RCC 7860 (cell line): ENCODE results near the gene FPGS.

Experiments used
- DNase-seq: peaks from one replicate; pipeline ENCODE4 v3.0.0-alpha.2; 2015; ENCODE audit warnings: low spot score
- FAIRE-seq: peaks from 2 replicates; lab custom pipeline; 2012; peaks lifted over from hg19 to GRCh38; lab: Jason Lieb, UNC

Gene FPGS

DNA sequence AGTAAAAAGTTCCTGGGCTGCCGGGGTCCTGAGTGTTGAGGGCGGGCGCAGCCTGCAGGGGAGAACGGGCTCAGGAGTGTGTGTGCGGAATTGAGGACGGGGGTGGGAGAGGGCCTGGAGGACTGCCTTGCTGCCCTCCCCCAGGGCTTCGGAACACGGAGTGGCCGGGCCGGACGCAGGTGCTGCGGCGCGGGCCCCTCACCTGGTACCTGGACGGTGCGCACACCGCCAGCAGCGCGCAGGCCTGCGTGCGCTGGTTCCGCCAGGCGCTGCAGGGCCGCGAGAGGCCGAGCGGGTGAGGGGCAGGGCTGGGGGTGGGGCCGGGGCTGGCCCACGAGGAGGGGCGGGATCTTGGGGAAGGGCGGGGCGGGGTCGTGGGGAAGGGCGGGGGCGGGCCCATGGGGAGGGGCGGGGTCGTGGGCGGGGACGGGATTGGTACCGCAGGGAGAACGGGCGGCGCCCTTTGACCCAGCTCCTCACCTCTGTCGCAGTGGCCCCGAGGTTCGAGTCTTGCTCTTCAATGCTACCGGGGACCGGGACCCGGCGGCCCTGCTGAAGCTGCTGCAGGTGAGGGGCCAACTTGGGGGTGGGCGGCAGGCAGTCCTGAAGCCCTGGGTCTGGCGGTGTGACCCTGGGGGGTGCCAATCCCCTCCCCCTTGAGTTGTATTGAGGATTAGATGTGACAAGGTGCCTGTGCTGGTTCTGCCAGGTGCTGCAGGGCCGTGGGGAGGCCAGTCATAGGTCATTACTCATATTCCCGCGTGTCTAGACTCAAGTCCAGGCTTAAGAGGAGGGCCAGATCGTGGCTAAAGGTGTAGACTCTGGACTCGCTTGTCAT, 7.1 kb downstream of the FPGS start:
- FAIRE-seq = no peak
- DNase-seq = no peak

DNA sequence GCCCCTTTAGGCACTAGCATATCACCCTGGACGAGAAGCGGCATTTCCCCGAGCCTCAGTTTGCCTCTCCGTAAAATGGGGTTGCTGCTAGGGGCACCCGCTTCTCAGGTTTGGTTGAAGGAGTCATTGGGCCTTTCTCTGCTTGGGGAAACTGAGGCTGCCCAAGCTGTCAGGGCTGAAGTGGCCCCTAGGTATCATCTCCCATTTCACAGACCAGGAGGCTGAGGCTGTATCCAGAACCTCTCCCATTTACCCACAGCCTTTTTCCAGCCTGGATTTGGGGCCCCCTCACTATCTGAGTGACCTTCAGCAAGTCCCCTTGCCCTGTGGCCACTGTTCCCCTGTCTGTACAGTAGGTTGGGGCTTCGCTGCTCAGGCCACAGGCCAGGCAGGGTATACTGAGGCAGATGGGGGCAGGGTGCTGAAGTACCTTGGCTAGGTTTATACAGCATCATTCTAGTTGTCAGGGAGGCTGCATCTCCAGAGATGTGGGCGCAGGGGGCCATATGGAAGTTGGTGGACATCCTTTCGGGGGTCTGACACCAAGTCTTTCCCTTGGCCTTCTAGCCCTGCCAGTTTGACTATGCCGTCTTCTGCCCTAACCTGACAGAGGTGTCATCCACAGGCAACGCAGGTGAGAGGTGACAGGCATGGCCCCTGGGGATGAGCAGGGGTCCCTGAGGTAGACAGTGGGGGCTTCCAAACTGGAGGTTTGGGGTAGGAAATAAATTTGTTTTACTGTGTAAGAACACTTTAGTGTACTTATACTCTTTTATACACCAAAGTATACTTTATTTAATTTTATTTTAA, 7.9 kb downstream of the FPGS start:
- DNase-seq (no peak), FAIRE-seq (no peak)

DNA sequence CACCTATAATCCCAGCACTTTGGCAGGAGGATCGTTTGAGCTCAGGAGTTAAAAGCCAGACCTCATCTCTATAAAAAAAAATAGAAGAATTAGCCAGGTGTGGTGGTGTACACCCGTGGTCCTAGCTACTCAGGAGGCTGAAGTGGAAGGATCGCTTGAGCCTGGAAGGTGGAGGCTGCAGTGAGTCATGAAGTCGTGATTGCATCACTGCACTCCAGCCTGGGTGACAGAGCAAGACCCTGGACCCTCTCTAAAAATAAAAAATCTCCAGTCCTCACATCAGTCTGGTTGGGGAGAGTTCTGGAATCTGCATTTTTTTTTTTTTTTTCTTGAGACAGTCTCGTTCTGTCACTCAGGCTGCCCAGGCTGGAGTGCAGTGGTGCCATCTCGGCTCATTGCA, 9.3 kb downstream of the FPGS start:
- DNase-seq = no peak
- FAIRE-seq = no peak

DNA sequence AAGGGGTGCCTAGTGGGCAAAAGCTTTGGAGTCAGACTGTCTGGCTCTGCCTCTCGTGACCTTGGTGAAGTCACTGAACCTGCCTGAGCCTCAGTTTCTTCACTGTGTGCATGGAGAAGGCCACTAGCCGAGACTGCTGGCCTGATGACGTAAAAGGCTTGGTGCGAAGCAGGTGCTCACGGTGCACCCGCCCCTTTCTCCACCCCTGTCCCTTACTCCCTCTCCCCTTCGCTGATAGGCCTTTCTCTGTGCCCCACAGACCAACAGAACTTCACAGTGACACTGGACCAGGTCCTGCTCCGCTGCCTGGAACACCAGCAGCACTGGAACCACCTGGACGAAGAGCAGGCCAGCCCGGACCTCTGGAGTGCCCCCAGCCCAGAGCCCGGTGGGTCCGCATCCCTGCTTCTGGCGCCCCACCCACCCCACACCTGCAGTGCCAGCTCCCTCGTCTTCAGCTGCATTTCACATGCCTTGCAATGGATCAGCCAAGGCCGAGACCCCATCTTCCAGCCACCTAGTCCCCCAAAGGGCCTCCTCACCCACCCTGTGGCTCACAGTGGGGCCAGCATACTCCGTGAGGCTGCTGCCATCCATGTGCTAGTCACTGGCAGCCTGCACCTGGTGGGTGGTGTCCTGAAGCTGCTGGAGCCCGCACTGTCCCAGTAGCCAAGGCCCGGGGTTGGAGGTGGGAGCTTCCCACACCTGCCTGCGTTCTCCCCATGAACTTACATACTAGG, 10.4 kb downstream of the FPGS start:
- DNase-seq = no peak
- no peak for FAIRE-seq

DNA sequence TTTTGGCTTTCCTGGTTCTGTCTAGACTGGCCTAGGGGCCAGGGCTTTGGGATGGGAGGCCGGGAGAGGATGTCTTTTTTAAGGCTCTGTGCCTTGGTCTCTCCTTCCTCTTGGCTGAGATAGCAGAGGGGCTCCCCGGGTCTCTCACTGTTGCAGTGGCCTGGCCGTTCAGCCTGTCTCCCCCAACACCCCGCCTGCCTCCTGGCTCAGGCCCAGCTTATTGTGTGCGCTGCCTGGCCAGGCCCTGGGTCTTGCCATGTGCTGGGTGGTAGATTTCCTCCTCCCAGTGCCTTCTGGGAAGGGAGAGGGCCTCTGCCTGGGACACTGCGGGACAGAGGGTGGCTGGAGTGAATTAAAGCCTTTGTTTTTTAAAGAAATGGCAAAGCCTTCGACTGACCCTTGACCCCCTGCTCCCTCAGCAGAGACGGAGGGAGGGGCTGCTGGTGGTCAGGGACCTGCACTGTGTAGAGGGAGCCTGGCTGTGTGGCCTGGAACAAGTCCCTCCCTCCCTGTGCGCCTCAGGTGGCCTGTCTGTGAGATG, 11.1 kb downstream of the FPGS start:
- FAIRE-seq (no peak), DNase-seq (no peak)

DNA sequence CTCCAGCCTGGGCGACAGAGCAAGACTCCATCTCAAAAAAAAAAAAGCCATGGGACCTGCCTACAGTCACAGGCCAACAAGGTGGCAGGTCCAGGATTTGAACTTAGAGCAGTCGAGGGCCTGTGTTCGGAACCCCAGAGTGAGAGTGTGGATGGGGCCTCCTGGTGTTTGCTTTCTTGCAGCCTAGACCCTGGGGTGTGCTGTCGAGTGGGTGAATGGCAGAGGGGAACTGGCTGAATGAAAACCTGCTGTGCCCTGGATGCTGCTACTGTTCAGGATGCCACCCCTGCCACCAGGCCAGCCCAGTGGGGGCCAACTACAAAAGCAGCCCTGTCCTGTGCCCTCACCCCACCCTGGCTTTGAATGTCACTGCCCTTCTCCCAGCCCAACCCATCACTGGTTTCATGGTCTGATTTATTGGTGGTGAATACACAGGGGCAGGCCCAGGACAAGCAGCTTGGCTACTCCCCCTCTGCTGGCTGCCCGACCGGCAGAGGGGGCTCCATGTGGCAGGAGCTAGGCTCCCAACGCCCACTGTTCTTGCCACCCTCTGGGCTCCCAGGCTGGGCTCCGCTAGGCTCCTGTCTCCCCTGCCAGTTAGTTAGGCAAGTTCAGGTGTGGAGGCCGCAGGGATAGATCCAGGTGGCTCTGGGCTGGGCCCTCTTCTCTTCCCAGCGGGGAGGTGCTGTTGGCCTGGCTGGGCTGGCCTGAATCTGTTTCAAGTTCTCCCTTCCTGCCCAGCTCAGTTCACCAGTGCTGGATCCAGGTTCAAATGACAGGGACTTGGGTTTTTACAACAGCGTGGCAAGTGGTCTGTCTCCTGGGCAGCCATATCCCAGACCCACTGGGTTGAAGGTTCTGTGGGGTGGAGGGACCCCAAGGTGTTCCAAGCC, 12.2 kb downstream of the FPGS start:
- FAIRE-seq (no peak), DNase-seq (no peak)

DNA sequence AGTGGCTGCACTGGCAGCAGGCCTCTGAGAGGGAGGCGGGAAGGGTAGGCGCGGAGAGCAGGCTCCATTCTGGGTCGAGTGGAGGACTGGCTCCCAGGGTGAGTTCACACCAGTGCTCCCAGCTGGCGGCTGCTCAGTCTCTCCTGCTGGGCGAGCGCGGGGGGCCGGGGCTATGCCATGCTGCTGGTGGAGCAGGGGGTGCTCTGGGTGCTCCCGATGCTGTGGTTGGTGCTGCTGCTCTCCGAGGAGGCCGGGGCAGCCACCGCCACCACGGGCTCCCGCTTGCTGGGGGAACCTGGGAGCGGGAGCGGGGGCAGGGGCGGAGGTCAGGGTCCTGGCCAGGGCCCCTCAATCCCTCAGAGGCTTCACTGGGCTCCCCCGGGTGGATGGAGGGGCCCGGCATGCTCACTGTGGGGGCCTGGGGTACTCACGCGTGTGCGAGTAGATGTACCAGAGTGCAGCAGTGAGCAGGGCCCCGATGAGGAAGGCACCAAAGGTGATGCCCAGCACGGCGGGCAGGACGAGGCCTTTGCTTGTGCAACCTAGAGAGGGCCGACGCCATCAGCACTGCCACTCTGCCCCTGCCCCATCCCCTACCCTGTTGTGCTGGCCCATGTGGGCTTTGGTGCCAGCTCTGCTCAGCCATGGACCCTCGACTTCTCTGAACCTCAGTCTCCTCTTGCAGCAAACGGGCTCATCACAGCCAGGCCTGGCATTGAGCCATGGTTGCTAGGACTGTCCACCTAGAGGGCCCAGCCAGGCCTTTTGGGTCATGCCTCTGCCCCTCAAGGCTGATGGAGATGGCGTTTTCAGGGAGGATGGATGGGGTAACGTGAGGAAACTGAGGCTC, 13.1 kb downstream of the FPGS start:
- FAIRE-seq (no peak), DNase-seq (no peak)

DNA sequence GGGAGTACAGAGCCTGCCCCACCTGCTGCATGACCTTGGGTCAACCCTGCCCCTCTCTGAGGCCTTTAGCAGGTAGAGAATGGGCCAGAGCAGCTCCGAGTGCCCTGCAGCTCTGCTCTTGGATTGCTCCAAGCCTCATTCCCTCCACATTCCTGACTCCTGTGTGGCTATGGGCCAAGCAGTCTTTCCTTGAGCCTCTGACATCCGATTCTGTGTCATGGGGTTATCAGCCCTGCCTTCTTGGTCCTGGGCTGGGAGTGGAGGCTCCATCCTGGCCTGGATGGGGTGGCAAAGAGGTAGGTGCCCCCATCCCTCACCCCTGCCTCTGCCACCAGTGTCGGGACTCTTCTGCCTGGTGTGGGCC, 13.7 kb downstream of the FPGS start:
- FAIRE-seq = no peak
- DNase-seq = no peak

DNA sequence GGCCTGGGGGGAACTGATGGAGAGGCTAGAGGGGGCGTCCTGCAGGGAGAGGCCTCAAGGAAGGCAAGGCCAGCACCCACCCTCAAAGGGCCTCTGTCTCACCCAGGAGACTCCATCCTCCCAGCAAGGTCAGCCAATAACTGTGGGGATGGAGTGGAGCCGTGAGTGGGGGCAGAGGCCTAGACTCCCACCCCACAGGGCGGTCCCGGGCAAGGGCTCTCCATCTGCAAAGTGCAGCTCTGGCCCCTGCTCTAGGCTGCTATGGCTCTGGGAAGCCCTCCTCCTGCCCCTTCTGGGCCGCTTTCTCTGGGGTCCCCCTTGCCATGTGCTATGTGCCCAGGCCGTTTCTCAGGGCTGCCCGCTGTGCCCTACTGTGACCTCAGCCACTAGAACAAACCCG, 14.0 kb downstream of the FPGS start:
- DNase-seq (no peak), FAIRE-seq (no peak)

DNA sequence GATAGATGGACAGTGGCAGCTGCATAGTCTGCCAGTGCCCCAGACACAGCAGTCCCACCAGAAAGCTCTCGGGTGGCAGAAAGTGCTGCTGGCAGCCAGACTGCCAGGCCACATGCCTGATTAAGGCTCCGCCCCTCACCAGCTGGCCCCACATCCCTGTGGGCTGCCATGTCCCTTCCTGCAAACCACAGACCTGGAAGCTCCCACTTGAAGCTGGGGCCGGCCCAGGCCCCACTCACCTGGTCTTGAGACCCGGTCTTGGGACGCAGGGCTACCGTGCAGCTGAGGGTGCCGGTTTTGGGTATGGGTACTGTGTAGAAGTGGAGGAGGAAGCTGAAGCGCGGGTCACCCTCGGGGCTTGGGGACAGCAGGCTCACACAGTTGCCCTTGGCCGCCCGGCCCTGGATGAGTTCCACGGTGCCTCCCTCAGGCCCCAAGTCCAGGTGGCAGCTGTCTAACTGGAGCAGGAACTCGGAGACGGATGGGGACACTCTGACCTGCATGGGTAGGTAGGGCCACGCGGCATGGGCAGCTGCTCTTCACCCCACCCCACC, 15.3 kb downstream of the FPGS start:
- no peak for DNase-seq
- FAIRE-seq = no peak

DNA sequence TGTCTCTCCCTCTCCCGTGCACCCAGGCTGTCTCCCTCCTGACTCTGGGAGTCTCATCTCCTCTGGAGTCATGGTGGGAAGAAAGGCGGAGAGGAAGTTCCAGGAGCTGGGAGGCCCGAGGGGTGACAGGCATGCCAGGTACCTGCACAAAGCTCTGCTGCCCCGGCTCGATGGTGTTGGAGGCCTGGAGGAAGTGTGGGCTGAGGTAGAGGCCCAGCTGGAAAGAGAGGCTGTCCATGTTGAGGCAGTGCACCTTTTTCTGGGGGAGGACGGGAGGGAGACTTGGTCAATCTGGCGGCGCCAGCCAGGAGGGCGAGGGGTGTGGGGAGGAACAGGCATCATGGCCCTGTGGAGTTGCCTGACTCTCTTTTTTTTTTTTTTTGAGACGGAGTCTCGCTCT, 15.9 kb downstream of the FPGS start:
- no peak for FAIRE-seq
- DNase-seq = no peak

DNA sequence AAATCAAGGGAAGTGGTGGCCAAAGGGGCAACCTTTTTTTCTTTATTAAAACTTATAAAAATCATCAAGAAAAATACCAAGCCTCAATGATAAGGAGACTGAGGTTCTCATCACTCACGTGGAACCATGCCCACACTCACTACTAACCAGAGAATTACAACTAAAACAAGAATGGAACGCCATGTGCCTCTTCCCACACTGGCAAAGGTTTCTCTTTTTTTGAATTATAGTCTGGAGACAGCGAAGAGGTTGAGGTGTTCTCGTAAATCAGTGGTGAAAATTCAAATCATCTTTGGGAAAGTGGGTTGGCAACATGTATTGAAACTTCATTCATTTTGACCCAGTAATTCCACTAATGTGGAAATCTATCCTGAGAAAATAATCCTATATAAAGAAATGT, 19.4 kb downstream of the FPGS start:
- FAIRE-seq (no peak), DNase-seq (no peak)

DNA sequence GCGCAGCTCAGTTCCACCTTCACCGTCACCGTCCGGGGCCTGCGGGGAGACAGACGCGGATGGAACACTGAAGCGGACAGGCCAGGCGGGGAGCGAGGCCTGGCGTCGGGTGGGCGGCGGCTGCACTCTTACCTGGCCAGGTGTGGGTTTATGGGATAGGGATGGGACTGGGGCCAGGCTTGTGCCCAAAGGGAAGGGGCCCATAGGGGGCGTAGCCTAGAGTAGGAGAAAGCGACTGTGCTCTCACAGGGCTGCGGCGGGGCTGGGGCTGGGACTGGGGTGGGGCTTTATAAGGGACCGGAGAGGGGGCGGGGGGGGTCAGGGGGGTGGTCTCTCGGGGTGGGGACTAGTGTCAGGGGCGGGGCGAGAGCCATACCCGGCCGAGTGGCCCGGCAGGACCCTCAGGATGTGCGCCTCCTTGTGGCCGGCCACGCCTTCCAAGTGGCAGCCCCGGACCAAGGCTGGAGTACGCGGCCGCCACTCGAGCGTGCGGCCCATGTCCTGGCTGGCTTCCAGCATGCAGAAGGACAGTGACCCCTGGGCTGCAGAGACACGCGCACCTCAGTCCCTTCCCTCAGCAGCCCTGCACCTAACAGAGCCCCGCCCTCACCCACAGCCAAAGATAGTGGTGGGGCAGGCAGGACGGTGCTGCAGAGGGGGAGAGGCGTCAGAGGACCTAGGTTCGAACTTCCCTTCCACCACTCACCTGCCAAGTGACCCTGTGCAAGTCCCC, 22.8 kb downstream of the FPGS start:
- no peak for DNase-seq
- no peak for FAIRE-seq

DNA sequence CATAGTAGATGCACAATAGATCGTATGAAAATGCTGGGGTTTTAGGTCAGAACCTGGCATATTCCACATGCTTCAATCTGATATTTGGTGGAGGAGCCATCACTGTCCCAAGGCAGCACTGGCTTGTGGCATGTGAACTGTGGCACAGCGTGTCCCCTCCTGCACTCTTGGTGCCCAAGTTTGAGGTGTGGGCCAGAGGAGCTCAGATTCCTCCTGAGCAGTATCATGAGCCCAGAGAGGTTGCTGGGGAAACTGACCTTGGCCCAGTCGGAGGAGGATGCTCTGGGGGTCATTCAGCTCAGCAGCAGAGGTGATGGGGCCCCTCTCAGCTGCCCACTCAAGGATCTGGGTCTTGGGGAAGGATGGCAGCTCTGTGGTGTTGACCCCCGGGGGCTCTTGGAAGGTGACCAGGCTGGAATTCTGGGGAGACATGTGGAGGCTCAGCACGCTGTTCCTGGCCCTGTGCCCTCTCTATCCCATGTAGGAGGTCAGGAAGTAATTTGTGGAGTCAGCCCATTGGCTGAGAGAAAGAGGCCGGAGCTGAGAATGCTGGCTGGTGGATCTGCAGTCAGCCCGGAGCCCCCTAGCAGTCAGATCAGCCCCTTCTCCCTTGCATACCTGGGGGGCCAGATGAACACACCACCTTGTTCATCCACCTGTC, 23.7 kb downstream of the FPGS start:
- no peak for FAIRE-seq
- DNase-seq = no peak

DNA sequence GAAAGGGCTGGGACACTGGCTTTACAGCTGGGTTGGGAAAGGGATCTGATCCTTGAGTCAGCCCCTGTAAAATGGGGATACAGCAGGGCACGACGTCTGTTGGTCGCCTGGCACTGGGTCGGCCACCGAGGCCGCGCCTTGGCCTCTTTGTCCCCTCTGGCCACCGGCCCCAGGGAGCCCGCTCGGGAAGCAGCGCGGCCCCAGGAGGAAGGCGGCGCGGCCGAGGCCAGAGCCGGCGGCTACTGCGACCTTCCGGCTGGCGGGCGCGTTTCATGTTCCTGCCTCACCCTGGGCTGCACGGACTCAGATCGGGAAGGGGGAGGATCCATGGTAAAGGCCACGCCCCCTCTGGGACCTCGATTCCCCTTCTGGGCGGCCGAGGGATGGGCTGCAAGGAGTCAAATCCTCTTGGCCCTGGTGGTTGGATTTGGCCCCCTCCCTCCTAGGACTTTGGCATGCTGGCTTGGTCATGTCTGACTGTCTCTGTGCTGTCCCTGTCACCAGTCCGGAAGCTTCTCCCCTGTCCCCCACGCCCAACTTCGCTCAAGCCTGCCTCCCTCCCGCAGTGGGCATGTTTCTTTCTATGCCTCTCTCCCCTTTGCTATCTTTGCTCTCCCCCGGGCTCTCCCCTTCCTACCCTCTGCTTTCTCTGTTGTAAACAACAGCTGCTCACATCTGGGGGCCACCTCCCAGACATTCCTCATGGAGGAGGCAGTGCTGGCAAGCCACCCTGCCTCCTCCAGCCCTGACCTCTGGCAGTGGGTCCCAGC, 25.8 kb downstream of the FPGS start:
- no peak for DNase-seq
- FAIRE-seq = no peak

DNA sequence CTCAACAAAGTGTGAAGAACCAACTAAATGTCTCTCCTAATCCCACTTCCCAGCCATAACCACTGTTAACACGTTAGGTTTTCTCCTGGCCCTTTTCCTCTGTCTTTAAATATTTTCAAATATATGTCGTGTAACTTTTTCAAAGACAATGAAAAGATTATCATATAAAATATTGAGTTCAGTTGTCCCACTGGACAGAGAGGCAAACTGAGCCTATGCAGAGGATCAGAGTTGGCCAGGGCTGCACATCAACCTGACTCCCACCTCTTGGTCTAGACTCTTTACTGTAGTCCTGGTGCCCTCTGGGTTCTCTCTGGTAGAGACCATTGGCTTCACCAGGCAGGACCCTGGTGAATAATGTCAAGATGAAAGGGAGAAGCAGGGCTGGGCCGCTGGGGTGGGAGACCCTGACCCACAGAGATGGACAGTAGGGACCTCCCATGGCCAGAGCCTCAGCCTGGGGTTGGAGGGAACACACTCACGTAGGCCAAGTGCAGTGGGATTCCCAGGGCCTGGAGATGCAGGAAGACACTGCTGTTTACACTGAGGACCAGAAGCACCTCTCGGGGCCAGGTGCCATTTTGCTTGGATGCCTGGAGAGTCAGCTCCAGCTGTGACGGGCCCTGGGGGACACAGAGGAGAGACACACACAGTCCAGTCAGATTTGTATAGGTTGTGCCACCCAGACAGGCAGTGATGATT, 26.7 kb downstream of the FPGS start:
- no peak for DNase-seq
- FAIRE-seq = no peak

DNA sequence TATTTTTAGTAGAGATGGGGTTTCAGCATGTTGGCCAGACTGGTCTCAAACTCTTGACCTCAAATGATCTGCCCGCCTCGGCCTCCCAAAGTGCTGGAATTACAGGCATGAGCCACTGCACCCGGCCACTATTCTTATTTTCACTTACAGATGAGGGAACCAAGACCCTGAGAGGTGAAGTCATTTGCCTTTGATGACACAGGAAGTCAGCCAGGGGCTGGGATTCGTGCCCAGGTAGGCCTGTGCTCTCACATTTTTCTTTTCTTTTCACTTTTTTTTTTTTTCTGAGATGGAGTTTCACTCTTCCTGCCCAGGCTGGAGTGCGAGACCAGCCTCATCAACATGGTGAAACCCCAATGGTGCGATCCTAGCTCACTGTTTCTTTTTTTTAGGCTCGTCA, 29.6 kb downstream of the FPGS start:
- DNase-seq (no peak), FAIRE-seq (no peak)
